Small intestine (tissue), 16 donors: ENCODE data around the gene IFIH1. TPM values are rescaled to one million over a fixed set of nuclear protein-coding genes. Genes with fewer than 3 reads are reported as not detected.

Experiments
- DNase-seq, 2 donors: peaks; one replicate each; pipeline versions ENCODE4 v3.0.0 to v3.0.0-alpha.2; 2013
- FAIRE-seq: peaks from 2 replicates; lab custom pipeline; 2012; peaks lifted over from hg19 to GRCh38; lab: Jason Lieb, UNC
- H3K27ac ChIP-seq, 3 donors: one replicate each; pipeline ENCODE4 v1.5.1; 2013; ENCODE audit warnings: low read length in 2 of 3, mild to moderate bottlenecking in 2 of 3, control low read depth in 1 of 3, inconsistent platforms in 1 of 3, low read depth in 1 of 3, moderate library complexity in 1 of 3
- H3K27me3 ChIP-seq, 3 donors: one replicate each; pipeline ENCODE4 v1.6.1; 2013; ENCODE audit warnings: low read length in 3 of 3, inconsistent platforms in 1 of 3; ENCODE audit not compliant: control insufficient read depth in 3 of 3, insufficient read depth in 3 of 3
- H3K36me3 ChIP-seq, 3 donors: one replicate each; pipeline ENCODE4 v1.6.1; 2013; ENCODE audit warnings: low read length in 3 of 3, inconsistent platforms in 1 of 3, low read depth in 1 of 3, mild to moderate bottlenecking in 1 of 3, moderate library complexity in 1 of 3; ENCODE audit not compliant: control insufficient read depth in 3 of 3, insufficient read depth in 2 of 3
- H3K4me1 ChIP-seq, 3 donors: one replicate each; pipeline ENCODE4 v1.6.1; 2013; ENCODE audit warnings: low read length in 2 of 3, inconsistent platforms in 1 of 3, low read depth in 1 of 3, mild to moderate bottlenecking in 1 of 3, moderate library complexity in 1 of 3; ENCODE audit not compliant: control insufficient read depth in 3 of 3, insufficient read depth in 2 of 3
- H3K4me3 ChIP-seq, 3 donors: one replicate each; pipeline ENCODE4 v1.5.1; 2013; ENCODE audit warnings: low read length in 3 of 3, control low read depth in 1 of 3, inconsistent platforms in 1 of 3, low read depth in 1 of 3, mild to moderate bottlenecking in 1 of 3, moderate library complexity in 1 of 3
- H3K9me3 ChIP-seq, 2 donors: one replicate each; pipeline ENCODE4 v1.6.1; 2013; ENCODE audit warnings: low read depth in 1 of 2, low read length in 1 of 2; ENCODE audit not compliant: control insufficient read depth in 2 of 2, insufficient read depth in 1 of 2
- WGBS, 3 donors: extraction: QIAGEN DNeasy Blood & Tissue Kit; methylation state at CpG; one replicate each; pipeline ENCODE4 v1.1.7; 2013; 5-methylcytosine and 5-hydroxymethylcytosine counted together
- long read RNA-seq, 10 donors: transcript quantifications; one replicate each; lab custom pipeline, GENCODE V29; 2026
- polyA plus RNA-seq, 4 donors: library from polyadenylated mRNA; stranded (reverse) in 3 of 4; unstranded in 1 of 4; fragments of 200-250 nt in 3 of 4; fragments of 120-200 nt in 1 of 4; gene quantifications; one replicate each; pipeline versions ENCODE4 v1.2.1 to v1.2.3, GENCODE V29; 2013
- donor health status: healthy with polysubstance abuse.
- donor health status: control.
- donor health status: control.
- donor health status: Bipolar disorder and iron deficiency.
- donor health status: healthy.

Gene IFIH1
- 10 to 100 TPM; 11.9 to 20.8 (median 18.6) TPM for polyA plus RNA-seq
- long read RNA-seq, donor 1, result 0 reads
- long read RNA-seq, donor 2, result 0 reads
- long read RNA-seq, donor 3, partial matches to known transcripts, result 0 of 2 reads
- long read RNA-seq, donor 3, other reads (novel, unspliced or antisense), result 0 of 2 reads
- long read RNA-seq, donor 4, result 0 reads
- long read RNA-seq, donor 5, partial matches to known transcripts, result 0 of 1 reads
- long read RNA-seq, donor 5, other reads (novel, unspliced or antisense), result 0 of 1 reads
- long read RNA-seq, donor 6, result 0 reads
- long read RNA-seq, donor 7, result 0 reads
- long read RNA-seq, donor 8, result 0 reads
- long read RNA-seq, donor 9, partial matches to known transcripts, result 0 of 2 reads
- long read RNA-seq, donor 9, other reads (novel, unspliced or antisense), result 0 of 2 reads
- long read RNA-seq, donor 10, partial matches to known transcripts, result 8 of 31 reads
- long read RNA-seq, donor 10, other reads (novel, unspliced or antisense), result 20 of 31 reads

GRCh38 chr2:162318328-162319180 is at the start of gene IFIH1:
Gene IFIH1 (minus strand): TSS chr2:162318684. CDS start chr2:162318307, 377 bp downstream.
- Histone ChIP-seq H3K4me3 (peak within 1 kb of the TSS; percentile 80 to 90 (median 87)), H3K4me1 (peaks cover 4 to 14% (median 5%) of the 10 kb centered on the region in 3 donors), H3K36me3 (no peaks in the 10 kb centered on the region), H3K9me3 (no peaks in the 10 kb centered on the region), H3K27ac (peak within 1 kb of the TSS; percentile 93 to 98 (median 94)), H3K27me3 (no peaks in the 10 kb centered on the region)
- no peak for FAIRE-seq
- DNase-seq, result peak; percentile 95 to 99
- 0 to 1% (median 1%) methylated on average over 45 of the region's 45 CpGs for WGBS, 3 donors

GRCh38 chr2:162365392-162365791 is 46.9 kb upstream of the IFIH1 start:
- H3K4me3 ChIP-seq, result no peak overlapping the region
- H3K4me1 ChIP-seq, result peaks cover 0 to 3% (median 0%) of the 10 kb centered on the region in 3 donors
- no peaks in the 10 kb centered on the region for H3K9me3 ChIP-seq
- no peak overlapping the region for H3K27ac ChIP-seq
- no peak for FAIRE-seq
- 76 to 96% (median 82%) methylated on average over 2 of the region's 2 CpGs for WGBS, 3 donors
- no peak for DNase-seq
- no peaks in the 10 kb centered on the region for H3K36me3 ChIP-seq
- no peaks in the 10 kb centered on the region for H3K27me3 ChIP-seq

GRCh38 chr2:162344617-162344950 is 26.1 kb upstream of the IFIH1 start:
- DNase-seq (no peak), FAIRE-seq (no peak)
- 3 to 6% (median 5%) methylated on average over 8 of the region's 8 CpGs for WGBS, 3 donors
- no peaks in the 10 kb centered on the region for H3K27me3 ChIP-seq
- H3K27ac ChIP-seq, result peak overlapping the region; percentile 91 to 99 (median 91)
- no peaks in the 10 kb centered on the region for H3K36me3 ChIP-seq
- peak overlapping the region; percentile 71 to 86 (median 78) for H3K4me3 ChIP-seq
- H3K9me3 ChIP-seq, result no peaks in the 10 kb centered on the region
- peaks cover 0 to 8% (median 0%) of the 10 kb centered on the region in 3 donors for H3K4me1 ChIP-seq

- Histone ChIP-seq H3K4me1 (peaks cover 0 to 8% (median 0%) of the 10 kb centered on the region in 3 donors), H3K36me3 (no peaks in the 10 kb centered on the region), H3K27me3 (no peaks in the 10 kb centered on the region), H3K4me3 (peak within 1 kb of the TSS; percentile 71 to 86 (median 78)), H3K27ac (peak within 1 kb of the TSS; percentile 91 to 99 (median 91)), H3K9me3 (no peaks in the 10 kb centered on the region)
- FAIRE-seq (peak; percentile 57), DNase-seq (peak; percentile 99)
- 0% methylated on average over 36 to 57 of the region's 57 CpGs for WGBS, 3 donors
These were observed 25.5 kb upstream of the IFIH1 start, which contains the start of gene GCA for GRCh38 chr2:162343824-162344616. Gene GCA (plus strand): TSS chr2:162344132. CDS start chr2:162344249, 117 bp downstream.

- no peaks in the 10 kb centered on the region for H3K27me3 ChIP-seq
- 35 to 45% (median 36%) methylated on average over 4 of the region's 4 CpGs for WGBS, 3 donors
- DNase-seq, result no peak
- no peak overlapping the region for H3K27ac ChIP-seq
- H3K36me3 ChIP-seq, result no peaks in the 10 kb centered on the region
- H3K4me1 ChIP-seq, result peaks cover 0 to 8% (median 0%) of the 10 kb centered on the region in 3 donors
- H3K4me3 ChIP-seq, result peak overlapping the region in 2 of 3 donors; percentile 41 to 78
- no peaks in the 10 kb centered on the region for H3K9me3 ChIP-seq
- no peak for FAIRE-seq
These were observed 25.0 kb upstream of the IFIH1 start for GRCh38 chr2:162343492-162343823.

- no peaks in the 10 kb centered on the region for H3K9me3 ChIP-seq
- no peak overlapping the region for H3K4me3 ChIP-seq
- no peaks in the 10 kb centered on the region for H3K36me3 ChIP-seq
- 77 to 95% (median 84%) methylated on average over 2 of the region's 2 CpGs for WGBS, 3 donors
- H3K27me3 ChIP-seq, result no peaks in the 10 kb centered on the region
- FAIRE-seq, result no peak
- peaks cover 0 to 8% (median 0%) of the 10 kb centered on the region in 3 donors for H3K4me1 ChIP-seq
- no peak overlapping the region for H3K27ac ChIP-seq
- DNase-seq, result no peak
These were observed 24.4 kb upstream of the IFIH1 start for GRCh38 chr2:162342841-162343240.

GRCh38 chr2:162342321-162342720 is 23.8 kb upstream of the IFIH1 start:
- WGBS, 3 donors, result 54 to 67% (median 67%) methylated on average over 3 of the region's 3 CpGs
- H3K9me3 ChIP-seq, result no peaks in the 10 kb centered on the region
- H3K4me1 ChIP-seq, result peaks cover 0 to 8% (median 0%) of the 10 kb centered on the region in 3 donors
- DNase-seq (no peak), FAIRE-seq (no peak)
- H3K27ac ChIP-seq, result no peak overlapping the region
- H3K4me3 ChIP-seq, result no peak overlapping the region
- no peaks in the 10 kb centered on the region for H3K27me3 ChIP-seq
- H3K36me3 ChIP-seq, result no peaks in the 10 kb centered on the region

GRCh38 chr2:162340822-162341221 is 22.3 kb upstream of the IFIH1 start:
- Histone ChIP-seq H3K36me3 (no peaks in the 10 kb centered on the region), H3K9me3 (no peaks in the 10 kb centered on the region), H3K27me3 (no peaks in the 10 kb centered on the region), H3K27ac (no peak overlapping the region), H3K4me1 (peaks cover 0 to 8% (median 0%) of the 10 kb centered on the region in 3 donors), H3K4me3 (no peak overlapping the region)
- FAIRE-seq (no peak), DNase-seq (no peak)
